ENCODE data around the gene RETREG3. TPM values are rescaled to one million over a fixed set of nuclear protein-coding genes. Genes with fewer than 3 reads are reported as not detected.

The RETREG3 gene
- total RNA-seq, 3 donors from 2014 or later (not counting 1 experiment from before 2014, with no cell fraction given) = 76.0 to 114 (median 101) TPM

GRCh38 chr17:42562388-42563142, 46.6 kb downstream of the RETREG3 start:
- Mint-ChIP-seq H3K36me3 (no peaks in the 10 kb centered on the region), H3K4me1 (peaks cover 33 to 38% of the 10 kb centered on the region in 2 donors), H3K27me3 (ENCODE audit: low read depth in 2 of 2) (no peaks in the 10 kb centered on the region), H3K4me3 (peak overlapping the region; percentile 96), H3K27ac (peak overlapping the region; percentile 90 to 94), H3K9me3 (no peaks in the 10 kb centered on the region)
- DNase-seq (peak in 1 of 2 donors; percentile 16), ATAC-seq (no peak)
- no peak for TF ChIP-seq CTCF (IDR thresholded peaks at IDR 0.05)
- intact Hi-C loops (cut with micrococcal nuclease) = loop anchor here (2.0 kb wide), 1 partner anchor 16 kb away; no protein-coding TSS in a partner anchor
- Histone ChIP-seq H3K9me3 (ENCODE audit: control insufficient read depth, insufficient read depth, low read length) (no peaks in the 10 kb centered on the region), H3K36me3 (ENCODE audit: control insufficient read depth, insufficient read depth, low read length) (peaks cover 24% of the 10 kb centered on the region), H3K27ac (ENCODE audit: low read length) (peak overlapping the region; percentile 82), H3K4me1 (ENCODE audit: control insufficient read depth, insufficient read depth, low read length) (peaks cover 47% of the 10 kb centered on the region), H3K27me3 (ENCODE audit: control insufficient read depth, insufficient read depth, low read length) (no peaks in the 10 kb centered on the region), H3K4me3 (ENCODE audit: low read length) (peak overlapping the region; percentile 95)
- 20% methylated on average over 48 of the region's 48 CpGs for WGBS (ENCODE audit: insufficient coverage)

GRCh38 chr17:42561897-42562387, 47.2 kb downstream of the RETREG3 start, which contains the start of gene COASY:
Gene COASY (plus strand): TSS chr17:42562148. CDS start chr17:42562623, 475 bp downstream.
- WGBS (ENCODE audit: insufficient coverage) = under 1% methylated on average over 26 of the region's 26 CpGs
- no peaks in the 10 kb centered on the region for H3K9me3 ChIP-seq (ENCODE audit: control insufficient read depth, insufficient read depth, low read length)
- intact Hi-C loops (cut with micrococcal nuclease) = loop anchor here (2.0 kb wide), 1 partner anchor 17 kb away; no protein-coding TSS in a partner anchor
- DNase-seq = peak; percentile 90 to 97
- Mint-ChIP-seq H3K4me3 (peak within 1 kb of the TSS; percentile 96), H3K36me3 (no peaks in the 10 kb centered on the region), H3K27me3 (ENCODE audit: low read depth in 2 of 2) (no peaks in the 10 kb centered on the region), H3K9me3 (no peaks in the 10 kb centered on the region), H3K27ac (peak within 1 kb of the TSS; percentile 90 to 94), H3K4me1 (peaks cover 30 to 35% of the 10 kb centered on the region in 2 donors)
- peaks cover 44% of the 10 kb centered on the region for H3K4me1 ChIP-seq (ENCODE audit: control insufficient read depth, insufficient read depth, low read length)
- no peaks in the 10 kb centered on the region for H3K27me3 ChIP-seq (ENCODE audit: control insufficient read depth, insufficient read depth, low read length)
- peak within 1 kb of the TSS; percentile 82 for H3K27ac ChIP-seq (ENCODE audit: low read length)
- peak; percentile 75 to 78 (median 78) for ATAC-seq
- H3K4me3 ChIP-seq (ENCODE audit: low read length) = peak within 1 kb of the TSS; percentile 95
- H3K36me3 ChIP-seq (ENCODE audit: control insufficient read depth, insufficient read depth, low read length) = peaks cover 24% of the 10 kb centered on the region
- TF ChIP-seq CTCF (IDR thresholded peaks at IDR 0.05) = no peak

- no CpG with 5 or more reads among the region's 3 CpGs for WGBS (ENCODE audit: insufficient coverage)
- Histone ChIP-seq H3K27ac (ENCODE audit: low read length) (no peak overlapping the region), H3K27me3 (ENCODE audit: control insufficient read depth, insufficient read depth, low read length) (no peaks in the 10 kb centered on the region), H3K9me3 (ENCODE audit: control insufficient read depth, insufficient read depth, low read length) (no peaks in the 10 kb centered on the region), H3K4me1 (ENCODE audit: control insufficient read depth, insufficient read depth, low read length) (peaks cover 40% of the 10 kb centered on the region), H3K4me3 (ENCODE audit: low read length) (no peak overlapping the region), H3K36me3 (ENCODE audit: control insufficient read depth, insufficient read depth, low read length) (peaks cover 15% of the 10 kb centered on the region)
- Mint-ChIP-seq H3K27me3 (ENCODE audit: low read depth in 2 of 2) (no peaks in the 10 kb centered on the region), H3K36me3 (no peaks in the 10 kb centered on the region), H3K9me3 (no peaks in the 10 kb centered on the region), H3K4me3 (peak overlapping the region; percentile 65), H3K4me1 (peaks cover 25 to 32% of the 10 kb centered on the region in 2 donors), H3K27ac (no peak overlapping the region)
- DNase-seq (no peak), ATAC-seq (no peak)
- TF ChIP-seq CTCF (IDR thresholded peaks at IDR 0.05) = no peak
- intact Hi-C loops (cut with micrococcal nuclease) = no loop called here
Observed at GRCh38 chr17:42560246-42560645, 48.9 kb downstream of the RETREG3 start.

Data from natural killer cell (primary cell).